Vagina (tissue), 2 donors: ENCODE measurements around the gene SSH3.

Experiments used
- CTCF ChIP-seq, 3 experiments: fragments of 450-650 bp in 2 of 3; fragments of 200-600 bp in 1 of 3; sonication (generic) in 1 of 3; IDR thresholded peaks; one replicate each; pipeline ENCODE4 v1.5.1; 2017 to 2019; ENCODE audit warnings: antibody characterized with exemption in 3 of 3, mild to moderate bottlenecking in 2 of 3, moderate library complexity in 2 of 3
- POLR2A ChIP-seq, 2 donors: fragments of 450-650 bp; IDR thresholded peaks; one replicate each; pipeline ENCODE4 v1.6.1; 2017; ENCODE audit warnings: antibody characterized with exemption in 2 of 2, mild to moderate bottlenecking in 2 of 2, moderate library complexity in 2 of 2
- POLR2AphosphoS5 ChIP-seq, 2 donors: sonication (generic); formaldehyde crosslinking; IDR thresholded peaks; one replicate each; pipeline ENCODE4 v1.9.0; 2017; ENCODE audit warnings: antibody characterized with exemption in 2 of 2, mild to moderate bottlenecking in 2 of 2, low read depth in 1 of 2; ENCODE audit not compliant: insufficient read depth in 1 of 2

GRCh38 chr11:67271541-67272284 lies 31.6 kb upstream of the SSH3 start:
- TF ChIP-seq CTCF (IDR thresholded peaks at IDR 0.05) (no peak), POLR2A (IDR thresholded peaks at IDR 0.05) (no peak), POLR2AphosphoS5 (IDR thresholded peaks at IDR 0.05; ENCODE audit: insufficient read depth in 1 of 2, low read depth in 1 of 2) (peak in 1 of 2 donors; percentile 25)
